HG03045 (cell line): ENCODE measurements around the gene U2SURP.
"Not testable (repeated sequence)": the region's sequence is repeated elsewhere in the genome, so short reads cannot be mapped to it uniquely, and the experiment has no call there.

Experiments
- ATAC-seq: cut with Tn5 transposase; IDR thresholded peaks from one replicate; pipeline ENCODE4 v1.9.1; 2021; ENCODE audit warnings: mild to moderate bottlenecking, moderate library complexity; ENCODE audit not compliant: unreplicated experiment

The U2SURP gene

DNA sequence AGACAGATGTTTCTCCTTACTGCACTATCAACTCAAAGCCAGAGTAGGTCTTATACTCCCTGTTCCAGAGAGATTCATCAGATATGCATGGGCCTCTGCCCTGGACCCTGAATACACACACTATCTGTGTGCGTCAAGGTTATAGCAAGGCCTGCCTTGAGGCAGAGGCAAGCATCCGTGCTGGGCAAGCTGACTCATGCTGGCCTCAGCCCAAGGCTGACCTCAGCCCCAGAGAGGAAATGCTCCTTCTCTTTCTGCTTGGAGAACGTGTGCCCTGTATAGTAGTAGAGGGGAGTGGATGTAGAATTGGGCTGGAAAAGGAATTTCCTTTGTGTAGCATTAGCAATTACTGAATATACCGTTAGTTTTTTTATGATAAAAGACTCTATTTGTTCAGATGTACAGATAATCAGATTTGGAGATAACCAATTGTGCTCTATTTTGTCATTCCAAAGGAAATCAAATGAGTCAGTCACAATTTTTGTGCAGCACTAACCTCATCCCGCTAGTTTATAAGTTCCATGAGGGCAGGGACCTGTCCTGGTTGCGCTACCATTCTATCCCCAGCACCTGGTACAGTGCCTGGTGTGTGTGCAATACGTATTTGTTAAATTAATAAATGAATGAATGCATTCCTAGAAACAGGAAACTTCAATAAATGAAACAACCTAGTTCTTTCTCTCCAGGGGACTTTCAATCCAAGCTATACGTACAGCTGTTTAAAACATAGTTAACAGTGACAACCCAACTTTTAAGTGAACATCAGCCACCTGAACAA, 24.6 kb upstream of the U2SURP start:
- no peak for ATAC-seq

DNA sequence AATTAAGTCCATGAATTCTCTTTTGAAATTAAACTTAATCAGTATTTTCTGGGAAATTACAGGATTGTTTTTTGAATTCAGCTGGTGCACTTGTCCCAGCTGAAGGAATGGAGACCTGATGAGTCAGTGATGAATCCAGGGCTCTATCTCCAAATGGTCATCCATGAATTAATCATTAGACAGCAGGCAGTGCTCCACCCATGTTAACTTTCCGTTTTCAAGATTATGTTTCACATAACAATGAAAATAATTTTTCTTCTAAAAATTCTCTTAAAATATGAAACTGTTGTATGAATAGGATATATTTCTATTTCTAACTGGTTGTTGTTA, 24.0 kb upstream of the U2SURP start:
- ATAC-seq, result no peak

DNA sequence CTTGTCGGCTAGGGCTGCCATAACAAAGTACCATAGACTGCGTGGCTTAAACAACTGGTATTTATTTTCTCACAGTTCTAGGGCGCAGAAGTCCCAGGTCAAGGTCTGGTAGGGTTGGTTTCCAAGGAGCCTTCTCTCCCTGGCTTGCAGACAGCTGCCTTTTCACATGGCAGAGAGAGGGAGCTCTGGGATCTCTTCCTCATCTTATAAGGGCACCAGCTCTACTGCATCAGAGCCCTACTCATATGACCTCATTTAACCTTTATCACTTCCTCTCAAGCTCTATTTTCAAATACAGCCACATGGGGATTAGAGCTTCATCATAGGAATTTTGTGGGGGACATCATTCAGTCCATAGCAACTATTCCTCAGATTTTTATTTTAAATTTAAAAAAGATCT, 20.3 kb upstream of the U2SURP start:
- ATAC-seq, result no peak

DNA sequence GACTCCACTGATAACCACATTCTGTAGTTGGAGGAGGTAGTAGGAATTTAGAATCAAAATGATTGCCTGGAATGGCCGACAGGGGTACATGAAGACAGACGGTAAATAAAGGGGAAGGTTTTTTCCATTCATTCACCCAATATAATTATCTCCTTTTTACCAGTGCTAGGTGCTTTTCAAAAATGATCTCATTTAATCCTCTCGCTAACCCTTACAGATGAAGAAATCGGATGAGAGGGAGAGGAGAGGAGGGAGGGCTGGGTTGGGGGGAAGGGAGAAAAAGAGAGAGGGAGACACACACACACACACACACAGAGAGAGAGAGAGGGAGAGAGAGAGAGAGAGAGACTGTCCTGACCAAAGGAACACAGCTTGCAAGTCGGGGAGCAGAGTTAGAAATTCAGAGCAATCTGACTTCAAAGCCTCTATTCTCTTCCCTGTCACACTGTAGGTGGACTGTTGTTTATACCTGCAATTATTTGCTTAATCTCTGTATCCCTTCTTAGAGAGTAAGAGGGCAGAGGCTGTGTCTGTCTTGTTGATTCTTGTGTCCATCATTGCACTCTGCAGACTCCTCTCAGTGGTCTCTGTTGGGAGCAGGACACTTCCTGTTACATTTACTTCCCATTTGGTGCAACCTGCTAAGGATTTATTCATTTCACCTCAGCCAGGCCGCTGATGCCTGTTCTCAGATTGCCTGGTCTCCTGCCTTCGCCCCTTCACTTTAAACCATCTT, 19.2 kb upstream of the U2SURP start:
- no peak for ATAC-seq

DNA sequence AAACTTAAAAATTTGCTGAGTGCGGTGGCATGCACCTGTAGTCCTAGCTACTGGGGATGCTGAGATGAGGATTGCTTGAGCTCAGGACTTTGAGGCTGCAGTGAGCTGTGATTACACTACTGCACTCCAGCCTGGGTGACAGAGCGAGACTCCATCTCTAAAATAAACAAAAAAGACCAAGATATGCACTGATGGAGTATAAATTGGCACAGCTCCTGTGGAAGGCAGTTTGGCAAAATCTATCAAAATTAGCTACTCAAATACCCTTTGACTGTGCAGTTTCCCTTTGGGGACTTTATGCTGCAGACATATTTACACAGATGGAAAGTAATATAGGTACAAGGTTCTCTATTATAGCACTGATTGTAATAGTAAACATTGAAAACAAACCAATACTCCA, 18.1 kb upstream of the U2SURP start:
- ATAC-seq, result no peak

DNA sequence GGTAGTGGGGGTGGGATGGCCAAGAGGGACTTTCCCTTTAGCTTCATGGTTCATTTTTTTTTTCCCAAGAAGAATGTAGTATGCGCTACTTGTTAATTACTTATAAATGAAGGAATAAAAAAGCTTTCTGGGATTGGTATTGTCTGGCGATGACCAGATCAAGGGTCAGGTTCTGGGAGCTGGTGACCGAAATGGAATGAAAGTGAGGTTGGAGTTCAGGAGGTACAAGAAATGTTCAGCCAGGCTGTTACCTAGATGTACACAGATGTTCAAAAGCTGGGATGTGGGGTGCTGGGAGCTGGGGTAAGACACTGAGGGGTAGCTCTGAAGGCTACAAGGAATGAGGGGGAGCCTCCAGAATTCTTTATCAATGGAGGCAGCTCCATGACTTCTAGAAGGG, 17.1 kb upstream of the U2SURP start:
- no peak for ATAC-seq

DNA sequence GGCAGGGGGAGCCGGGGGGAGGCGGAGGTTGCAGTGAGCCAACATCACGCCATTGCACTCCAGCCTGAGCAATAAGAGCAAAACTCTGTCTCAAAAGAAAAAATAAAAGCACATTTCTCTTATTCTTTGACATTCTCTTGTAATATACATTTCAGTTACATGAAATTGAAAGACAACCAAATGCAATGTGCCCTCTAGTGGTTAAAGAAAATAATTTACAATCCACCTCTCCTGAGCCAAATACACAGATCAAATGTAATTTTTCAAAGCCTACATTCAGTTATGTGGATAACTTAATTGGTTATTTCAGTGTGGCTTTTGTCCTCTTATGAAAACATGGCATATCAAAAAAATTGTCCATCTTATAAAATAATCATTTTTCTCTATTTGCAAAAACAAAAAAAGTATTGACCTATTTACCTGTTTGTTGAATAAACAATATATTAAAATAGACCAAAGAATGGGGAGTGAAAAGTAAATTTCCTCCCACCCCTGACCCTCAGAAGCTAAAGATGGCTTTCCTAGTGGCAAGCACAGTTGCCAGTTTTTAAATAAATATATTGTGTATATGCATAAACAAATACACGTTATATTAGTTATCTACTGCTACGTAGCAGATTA, 14.2 kb upstream of the U2SURP start:
- no peak for ATAC-seq

DNA sequence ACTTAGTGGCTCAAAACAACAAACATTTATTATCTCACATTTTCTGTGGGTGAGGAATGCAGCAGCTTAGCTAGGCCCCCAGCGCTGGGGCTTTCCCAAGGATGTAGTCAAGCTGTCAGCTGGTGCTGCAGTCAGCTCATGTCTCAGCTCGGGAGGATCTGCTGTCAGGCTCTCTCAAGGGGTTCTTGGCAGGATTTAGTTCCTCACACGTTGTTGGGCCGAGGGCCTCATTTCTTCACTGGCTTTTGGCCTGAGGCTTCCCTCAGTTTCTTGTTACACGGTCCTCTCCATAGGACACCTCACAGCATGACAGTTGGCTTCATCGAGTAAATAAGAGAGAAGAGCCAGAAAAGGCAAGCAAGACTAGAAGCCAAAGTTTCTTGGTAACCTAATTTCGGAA, 13.7 kb upstream of the U2SURP start:
- ATAC-seq, result no peak

DNA sequence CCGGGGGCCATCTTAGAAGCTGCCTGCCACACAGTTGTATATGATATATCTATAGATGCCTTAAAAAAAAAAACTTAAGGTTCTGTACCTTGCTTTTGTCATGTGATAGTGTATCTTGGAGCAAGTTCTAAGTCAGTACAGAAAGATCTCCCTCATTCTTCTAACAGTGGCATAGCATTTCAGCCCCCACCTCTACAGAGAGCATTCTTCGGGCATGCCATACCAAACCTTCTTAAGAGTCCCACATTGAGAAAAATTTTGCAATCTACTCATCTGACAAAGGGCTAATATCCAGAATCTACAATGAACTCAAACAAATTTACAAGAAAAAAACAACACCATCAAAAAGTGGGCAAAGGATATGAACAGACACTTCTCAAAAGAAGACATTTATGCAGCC, 13.1 kb upstream of the U2SURP start:
- ATAC-seq, result not testable (repeated sequence)

DNA sequence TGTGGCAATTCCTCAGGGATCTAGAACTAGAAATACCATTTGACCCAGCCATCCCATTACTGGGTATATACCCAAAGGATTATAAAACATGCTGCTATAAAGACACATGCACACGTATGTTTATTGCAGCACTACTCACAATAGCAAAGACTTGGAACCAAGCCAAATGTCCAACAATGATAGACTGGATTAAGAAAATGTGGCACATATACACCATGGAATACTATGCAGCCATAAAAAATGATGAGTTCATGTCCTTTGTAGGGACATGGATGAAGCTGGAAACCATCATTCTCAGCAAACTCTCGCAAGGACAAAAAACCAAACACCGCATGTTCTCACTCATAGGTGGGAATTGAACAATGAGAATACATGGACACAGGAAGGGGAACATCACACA, 12.5 kb upstream of the U2SURP start:
- ATAC-seq, result not testable (repeated sequence)

DNA sequence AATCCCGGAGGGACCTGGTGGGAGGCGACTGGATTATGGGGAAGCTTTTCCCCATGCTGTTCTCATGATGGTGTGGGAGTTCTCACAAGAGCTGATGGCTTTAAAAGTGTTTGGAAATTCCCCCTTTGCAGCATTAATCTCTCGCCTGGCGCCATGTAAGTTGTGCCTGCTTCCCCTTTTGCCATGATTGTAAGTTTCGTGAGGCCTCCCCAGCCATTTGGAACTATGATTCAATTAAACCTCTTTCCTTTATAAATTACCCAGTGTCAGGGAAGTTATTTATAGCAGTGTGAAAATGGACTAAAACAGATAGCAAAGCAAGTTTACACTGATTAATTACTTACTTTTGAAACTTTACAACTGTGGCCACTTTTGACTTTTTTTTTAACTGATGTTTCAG, 10.6 kb upstream of the U2SURP start:
- no peak for ATAC-seq

DNA sequence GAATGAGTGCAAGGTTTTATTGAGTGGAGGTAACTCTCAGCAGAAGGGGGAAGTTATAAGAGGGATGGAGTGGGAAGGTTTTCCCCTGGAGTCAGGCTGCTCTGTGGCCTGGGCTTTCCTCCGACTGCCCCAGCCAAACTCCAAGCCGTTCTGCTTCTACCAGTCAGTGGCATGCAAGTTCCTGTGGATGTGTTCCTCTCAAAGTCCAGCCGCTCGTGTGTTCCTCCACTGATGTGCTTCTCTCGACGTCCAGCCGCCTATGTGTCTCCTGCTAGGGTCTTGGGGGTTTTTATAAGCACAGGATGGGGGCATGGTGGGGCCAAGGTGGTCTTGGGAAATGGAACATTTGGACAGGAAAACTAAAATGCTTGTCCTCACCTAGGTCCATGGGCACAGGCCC, 9.0 kb upstream of the U2SURP start:
- no peak for ATAC-seq

DNA sequence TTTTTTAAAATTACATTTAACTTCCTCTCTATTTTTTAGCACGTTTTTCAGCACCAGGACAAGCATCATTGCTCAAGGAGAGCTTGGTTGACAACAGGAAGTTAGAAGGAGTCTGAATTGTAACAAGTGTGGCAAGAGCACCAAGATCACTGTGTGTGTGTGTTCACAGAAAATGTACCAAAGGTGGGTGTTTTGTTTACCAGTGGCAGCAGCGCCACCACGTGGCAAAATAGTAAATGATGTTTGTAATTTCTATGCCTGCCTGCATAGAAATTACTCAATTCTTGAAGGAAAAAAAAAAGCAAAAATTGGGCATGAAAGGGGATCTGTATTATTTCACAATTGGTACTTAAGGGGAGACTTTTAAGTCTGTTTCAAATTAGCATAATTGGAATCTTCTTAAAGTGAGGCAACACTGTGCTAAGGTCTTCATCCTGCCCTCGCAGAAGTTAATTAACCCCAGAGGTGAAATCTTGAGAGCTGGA, 7.4 kb upstream of the U2SURP start:
- no peak for ATAC-seq

DNA sequence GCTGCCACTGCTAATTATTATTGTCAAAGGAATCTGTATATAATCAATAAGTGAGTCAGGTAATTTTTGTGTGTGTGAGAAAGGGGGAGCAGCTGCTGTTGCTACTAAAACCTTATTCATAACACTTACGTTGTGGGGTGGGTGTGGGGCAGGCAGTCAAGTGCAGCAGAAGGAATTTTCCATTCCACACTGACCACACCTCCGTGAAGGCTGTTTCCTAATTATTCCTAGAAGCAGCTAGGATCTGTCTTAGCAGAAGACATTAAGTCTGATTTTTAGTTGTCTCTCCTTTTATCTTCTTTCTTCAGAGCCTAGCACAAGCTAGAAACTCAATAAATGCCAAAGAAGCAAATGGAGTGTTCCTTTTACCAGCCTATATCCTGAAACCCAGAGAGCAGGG, 4.0 kb upstream of the U2SURP start:
- ATAC-seq, result no peak

DNA sequence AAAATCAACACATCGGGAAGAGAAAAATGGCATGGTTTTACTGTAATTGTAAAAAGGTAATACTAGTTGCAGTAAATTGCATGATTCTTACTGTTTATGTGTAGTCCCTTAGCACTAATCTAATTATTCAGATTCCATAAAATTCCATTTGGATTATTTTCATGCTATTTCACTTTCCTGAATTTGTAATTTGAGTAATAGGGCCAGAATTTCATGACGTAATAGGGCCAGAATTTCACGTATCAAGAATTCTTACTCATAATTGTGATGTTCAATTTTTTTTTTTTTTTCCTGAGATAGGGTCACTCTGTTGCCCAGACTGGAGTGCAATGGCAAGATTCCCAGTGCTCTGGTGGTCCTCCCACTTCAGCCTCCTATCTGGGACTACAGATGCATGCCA, 2.9 kb upstream of the U2SURP start:
- no peak for ATAC-seq

DNA sequence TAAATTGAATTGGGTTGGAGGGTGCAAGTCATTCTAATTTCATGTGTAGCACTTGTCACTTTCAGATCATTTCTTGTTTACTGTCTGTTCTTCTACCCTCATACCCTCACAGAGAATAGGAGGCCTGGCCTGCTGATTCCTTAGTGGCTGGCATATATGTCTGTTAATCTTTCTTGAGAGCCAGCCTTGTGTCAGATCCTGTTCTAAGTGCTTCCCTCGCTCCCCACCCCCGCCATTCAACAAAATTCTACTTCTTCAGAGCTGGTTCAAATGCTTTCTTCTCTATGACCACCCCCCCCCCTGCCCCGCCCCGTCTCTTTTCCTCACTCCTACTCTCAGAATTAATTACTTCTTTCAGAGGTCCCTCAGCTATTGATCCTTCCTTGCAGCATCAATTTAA, 1.5 kb upstream of the U2SURP start:
- ATAC-seq, result no peak

DNA sequence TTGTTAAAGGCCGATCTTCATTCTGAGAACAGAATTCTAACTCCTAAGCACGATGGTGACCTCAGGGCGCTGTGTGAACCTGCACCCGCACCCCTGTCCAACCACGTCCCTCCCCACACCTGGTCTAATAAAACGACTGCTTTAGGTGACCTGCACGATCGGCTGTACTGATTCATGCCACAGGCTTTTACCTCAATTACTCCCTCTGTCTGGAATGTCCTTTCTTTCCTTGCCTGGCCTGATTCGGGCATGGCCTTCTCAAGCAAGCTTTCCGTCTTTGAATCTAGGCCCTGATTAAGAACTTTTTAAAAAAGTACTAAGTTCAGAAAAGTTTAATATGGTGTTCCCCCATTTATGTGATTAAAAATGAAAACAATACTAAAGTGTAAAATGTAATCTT, 842 bp upstream of the U2SURP start:
- ATAC-seq, result no peak

DNA sequence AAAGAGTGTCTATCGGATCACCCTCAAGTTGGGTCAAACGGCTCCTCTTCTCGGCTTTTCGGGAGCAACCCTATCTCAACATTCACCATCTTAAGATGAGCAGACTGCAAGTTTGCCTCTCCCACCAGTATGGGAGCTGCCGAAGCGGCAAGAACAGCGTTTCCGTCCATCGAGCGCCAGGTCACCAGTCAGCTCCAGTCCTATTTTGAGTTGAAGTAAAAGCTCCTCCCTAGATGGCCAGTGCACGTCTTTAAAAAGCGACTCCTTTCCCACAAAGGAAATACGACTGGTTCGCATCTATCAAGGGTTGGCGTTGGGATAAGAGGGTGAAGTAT, 369 bp upstream of the U2SURP start:
- peak; percentile 76 for ATAC-seq

DNA sequence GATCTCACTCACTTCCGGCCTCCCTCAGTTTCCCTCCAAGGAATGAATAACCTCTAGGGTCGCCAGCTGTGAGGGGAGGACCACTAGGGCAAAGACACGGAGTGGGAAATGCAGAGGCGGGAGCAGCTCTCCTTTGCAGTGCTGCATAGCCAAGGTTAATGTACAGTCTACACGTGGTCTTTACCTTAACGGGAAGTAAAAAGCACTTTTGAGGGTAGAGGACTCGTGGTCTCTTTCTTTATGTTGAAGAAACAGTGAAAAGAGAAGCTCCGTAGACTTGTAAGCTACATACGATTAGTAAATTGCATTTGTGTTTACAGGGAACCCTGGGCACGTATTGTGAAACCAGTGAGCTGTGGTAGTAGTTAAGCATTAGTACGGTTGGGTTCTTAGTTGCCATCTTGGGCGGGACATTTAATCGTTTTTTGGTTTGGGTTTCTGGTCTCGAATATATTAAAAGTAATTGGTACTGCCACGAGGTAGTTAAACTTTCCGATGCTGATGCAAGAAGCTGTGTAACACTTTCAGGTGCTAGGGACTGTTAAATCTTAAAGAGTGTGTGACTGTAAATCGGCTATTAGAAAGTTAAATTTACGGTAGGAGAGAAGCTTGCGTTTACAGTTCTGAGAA, 828 bp downstream of the U2SURP start:
- peak; percentile 22 for ATAC-seq

DNA sequence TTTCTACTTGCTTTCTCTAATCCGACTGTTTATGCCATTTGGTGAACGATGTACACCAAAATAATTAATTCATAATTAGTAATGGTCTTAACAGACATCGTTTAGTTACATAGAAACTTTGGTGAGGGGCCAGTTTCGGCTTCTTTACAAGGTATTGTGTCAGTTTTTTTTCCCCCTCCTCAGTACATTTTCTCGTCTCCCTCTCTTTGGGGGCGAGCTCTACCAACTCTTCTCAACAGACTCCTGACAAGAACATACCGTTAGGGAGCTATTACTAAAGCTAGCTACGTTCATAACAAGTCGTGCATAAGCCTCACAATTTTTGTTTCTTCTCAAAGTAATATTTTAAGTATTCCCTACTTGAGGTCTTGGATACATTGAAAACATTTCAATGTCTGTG, 1.4 kb downstream of the U2SURP start:
- no peak for ATAC-seq

DNA sequence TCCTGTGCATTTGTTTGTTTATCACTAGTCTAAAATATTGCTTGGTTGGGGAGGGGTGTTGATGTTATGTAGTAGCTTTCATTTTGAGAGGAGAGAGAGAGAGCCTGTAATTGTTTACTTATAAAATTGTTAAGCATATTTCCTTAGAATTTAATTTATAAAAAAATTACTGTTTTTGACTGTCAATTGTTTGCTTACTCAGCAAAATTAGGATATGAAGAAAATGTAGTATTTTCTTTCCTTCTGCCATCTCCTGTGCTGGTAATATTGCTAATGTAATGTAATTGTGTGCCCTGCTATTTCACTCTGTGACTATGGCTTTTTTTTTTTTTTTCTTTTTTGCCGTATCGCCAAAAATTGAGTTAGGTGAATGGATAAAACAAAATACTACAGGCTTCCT, 3.5 kb downstream of the U2SURP start:
- no peak for ATAC-seq

DNA sequence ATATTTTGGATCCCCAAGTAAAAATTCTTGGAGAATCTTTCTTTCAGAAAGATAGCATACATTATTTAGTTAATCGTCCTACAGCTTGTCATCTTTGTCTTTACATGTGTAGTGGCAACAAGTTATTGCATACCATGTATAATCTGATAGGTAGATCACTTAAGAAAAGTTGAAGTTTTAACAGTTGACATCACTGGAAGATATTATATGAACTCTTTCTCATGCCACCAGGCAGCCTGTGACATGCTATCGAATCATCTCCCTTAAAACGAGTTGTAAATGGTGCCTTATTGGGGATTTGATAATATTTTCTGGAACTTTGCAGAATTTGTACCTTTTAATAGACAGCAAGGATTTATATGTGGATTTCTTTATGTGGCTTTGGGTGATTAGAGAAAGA, 8.7 kb downstream of the U2SURP start:
- ATAC-seq, result no peak
